G401 (cell line): Measurements from ENCODE around the gene CTAGE1. TPM values are rescaled to one million over a fixed set of nuclear protein-coding genes. Genes with fewer than 3 reads are reported as not detected.

ENCODE experiments used
- total RNA-seq: library from RNA; depleted of rRNA; stranded (reverse); fragments of >200 nt; shearing (Covaris generic); gene quantifications from 2 replicates; pipeline ENCODE4 v1.2.3, GENCODE V29; 2014; rRNA removed

CTAGE1 gene
- total RNA-seq, 1 experiment from 2014 or later, result 0.03 TPM

Other genes with a start within 250 kb of the CTAGE1 start
- 0.31 and 2.6 TPM in 2 replicates for gene GATA6, start 248.3 kb downstream of the CTAGE1 start, total RNA-seq